Type B pancreatic cell (in vitro differentiated cells): ENCODE data around the gene FAM181A. TPM values are rescaled to one million over a fixed set of nuclear protein-coding genes. Genes with fewer than 3 reads are reported as not detected.

Experiments used
- DNase-seq: peaks from one replicate; pipeline ENCODE4 v3.0.0; 2021; ENCODE audit warnings: mixed read lengths; ENCODE audit not compliant: unreplicated experiment; ENCODE audit errors: extremely low spot score
- H3K27ac Mint-ChIP-seq: 2 replicates; pipeline ENCODE4 v1.8.0; 2021; ENCODE audit warnings: mild to moderate bottlenecking, mixed read lengths
- H3K27me3 Mint-ChIP-seq: 2 replicates; pipeline ENCODE4 v1.8.0; 2021; ENCODE audit warnings: mixed read lengths
- H3K36me3 Mint-ChIP-seq: 2 replicates; pipeline ENCODE4 v1.8.0; 2021; ENCODE audit warnings: mixed read lengths
- H3K4me1 Mint-ChIP-seq: one replicate; pipeline ENCODE4 v1.8.0; 2021; ENCODE audit warnings: mixed read lengths; ENCODE audit not compliant: unreplicated experiment
- H3K4me3 Mint-ChIP-seq: 2 replicates; pipeline ENCODE4 v1.8.0; 2021; ENCODE audit warnings: mild to moderate bottlenecking, mixed read lengths
- H3K9me3 Mint-ChIP-seq: 2 replicates; pipeline ENCODE4 v1.8.0; 2021; ENCODE audit warnings: mixed read lengths
- CTCF ChIP-seq: fragments of 200-600 bp; sonication (generic); conservative IDR thresholded peaks from 2 replicates; pipeline ENCODE4 v1.5.0; 2021; ENCODE audit warnings: antibody characterized with exemption, mild to moderate bottlenecking
- long read RNA-seq: library from polyadenylated mRNA; unstranded; transcript quantifications from one replicate; pipeline ENCODE4 v2.0.0, GENCODE V29; 2020
- total RNA-seq: library from RNA; stranded (reverse); gene quantifications from 2 replicates; pipeline ENCODE4 v1.2.1, GENCODE V29; 2021; ENCODE audit warnings: low replicate concordance

The FAM181A gene
- 1.2 TPM in 1 of 2 replicates, not detected in the other for total RNA-seq
- long read RNA-seq, result 0 reads

GRCh38 chr14:93926873-93927799 is at the start of gene FAM181A:
Gene FAM181A, plus strand, starts transcription at chr14:93927344. Its CDS starts 942 bp downstream, at chr14:93928286.
- Mint-ChIP-seq H3K36me3 (no peaks in the 10 kb centered on the region), H3K4me3 (peak within 1 kb of the TSS; percentile 69), H3K4me1 (peaks cover 6% of the 10 kb centered on the region), H3K9me3 (no peaks in the 10 kb centered on the region), H3K27ac (peak within 1 kb of the TSS; percentile 70), H3K27me3 (peaks cover 4% of the 10 kb centered on the region)
- no peak for TF ChIP-seq CTCF
- no peak for DNase-seq

- H3K9me3 Mint-ChIP-seq, result peaks cover 6% of the 10 kb centered on the region
- no peak for DNase-seq
- no peaks in the 10 kb centered on the region for H3K27me3 Mint-ChIP-seq
- H3K27ac Mint-ChIP-seq, result no peak overlapping the region
- H3K4me1 Mint-ChIP-seq, result no peaks in the 10 kb centered on the region
- TF ChIP-seq CTCF, result no peak
- H3K36me3 Mint-ChIP-seq, result no peaks in the 10 kb centered on the region
- no peak overlapping the region for H3K4me3 Mint-ChIP-seq
These were observed 48.9 kb upstream of the FAM181A start for GRCh38 chr14:93878212-93878611.

GRCh38 chr14:93878871-93879270 is 48.3 kb upstream of the FAM181A start:
- H3K36me3 Mint-ChIP-seq, result no peaks in the 10 kb centered on the region
- H3K27ac Mint-ChIP-seq, result no peak overlapping the region
- DNase-seq, result no peak
- no peak overlapping the region for H3K4me3 Mint-ChIP-seq
- H3K9me3 Mint-ChIP-seq, result peaks cover 6% of the 10 kb centered on the region
- no peaks in the 10 kb centered on the region for H3K4me1 Mint-ChIP-seq
- TF ChIP-seq CTCF, result no peak
- no peaks in the 10 kb centered on the region for H3K27me3 Mint-ChIP-seq

- Mint-ChIP-seq H3K9me3 (peaks cover under 1% of the 10 kb centered on the region), H3K4me3 (no peak overlapping the region), H3K36me3 (no peaks in the 10 kb centered on the region), H3K27me3 (no peaks in the 10 kb centered on the region), H3K4me1 (no peaks in the 10 kb centered on the region), H3K27ac (no peak overlapping the region)
- DNase-seq, result no peak
- TF ChIP-seq CTCF, result no peak
These were observed 47.7 kb upstream of the FAM181A start for GRCh38 chr14:93879362-93879983.

- Mint-ChIP-seq H3K4me3 (no peak overlapping the region), H3K9me3 (peaks cover 6% of the 10 kb centered on the region), H3K27ac (no peak overlapping the region), H3K36me3 (no peaks in the 10 kb centered on the region), H3K4me1 (no peaks in the 10 kb centered on the region), H3K27me3 (peaks cover 6% of the 10 kb centered on the region)
- no peak for DNase-seq
- TF ChIP-seq CTCF, result no peak
These were observed 46.9 kb upstream of the FAM181A start for GRCh38 chr14:93880021-93880820.
